Activated CD4-positive, alpha-beta T cell treated with anti-CD3 and anti-CD28 coated beads, Interleukin-2, amount 10 ng/mL, durations not matched to agents 7 days and 5 days (primary cell): ENCODE data around the gene ITK. TPM values are rescaled to one million over a fixed set of nuclear protein-coding genes. Genes with fewer than 3 reads are reported as not detected.

Experiments used
- CTCF ChIA-PET: fragments of 350-600 bp; sonication (Branson Sonifier 250); formaldehyde crosslinking; loops from one replicate; lab custom pipeline; 2021; ENCODE audit warnings: antibody characterized with exemption; lab: Charles Lee
- POLR2A ChIA-PET: fragments of 350-600 bp; sonication (Branson Sonifier 250); formaldehyde crosslinking; loops from one replicate; lab custom pipeline; 2021; ENCODE audit warnings: antibody characterized with exemption; lab: Charles Lee
- DNase-seq: peaks from one replicate; pipeline ENCODE4 v3.0.0-alpha.2; 2020
- H3K27ac Mint-ChIP-seq: one replicate; pipeline ENCODE4 v1.8.0; 2021; ENCODE audit warnings: mild to moderate bottlenecking, moderate library complexity, mixed read lengths
- H3K27me3 Mint-ChIP-seq: one replicate; pipeline ENCODE4 v1.8.0; 2021; ENCODE audit warnings: mixed read lengths
- H3K36me3 Mint-ChIP-seq: one replicate; pipeline ENCODE4 v1.8.0; 2021; ENCODE audit warnings: low read depth, mixed read lengths
- H3K4me1 Mint-ChIP-seq: one replicate; pipeline ENCODE4 v1.8.0; 2021; ENCODE audit warnings: mixed read lengths
- H3K4me3 Mint-ChIP-seq: one replicate; pipeline ENCODE4 v1.8.0; 2021; ENCODE audit warnings: mild to moderate bottlenecking, moderate library complexity, mixed read lengths
- H3K9me3 Mint-ChIP-seq: one replicate; pipeline ENCODE4 v1.8.0; 2021; ENCODE audit warnings: mixed read lengths
- total RNA-seq, 2 experiments: library from RNA; stranded (reverse); gene quantifications; one replicate each; pipeline ENCODE4 v1.2.3, GENCODE V29; 2021

Gene ITK
- total RNA-seq, 2 experiments from 2014 or later = 258 to 306 TPM

GRCh38 chr5:157214415-157214814, 33.8 kb downstream of the ITK start:
- peak overlapping the region; percentile 57 for H3K4me3 Mint-ChIP-seq
- POLR2A ChIA-PET = no interaction called here
- CTCF ChIA-PET = interaction anchor here (1.1 to 1.9 kb wide), 4 partner anchors 11 to 72 kb away, joined by 3 to 4 read pairs (median 4); partner anchors contain the start of gene MED7

DNA sequence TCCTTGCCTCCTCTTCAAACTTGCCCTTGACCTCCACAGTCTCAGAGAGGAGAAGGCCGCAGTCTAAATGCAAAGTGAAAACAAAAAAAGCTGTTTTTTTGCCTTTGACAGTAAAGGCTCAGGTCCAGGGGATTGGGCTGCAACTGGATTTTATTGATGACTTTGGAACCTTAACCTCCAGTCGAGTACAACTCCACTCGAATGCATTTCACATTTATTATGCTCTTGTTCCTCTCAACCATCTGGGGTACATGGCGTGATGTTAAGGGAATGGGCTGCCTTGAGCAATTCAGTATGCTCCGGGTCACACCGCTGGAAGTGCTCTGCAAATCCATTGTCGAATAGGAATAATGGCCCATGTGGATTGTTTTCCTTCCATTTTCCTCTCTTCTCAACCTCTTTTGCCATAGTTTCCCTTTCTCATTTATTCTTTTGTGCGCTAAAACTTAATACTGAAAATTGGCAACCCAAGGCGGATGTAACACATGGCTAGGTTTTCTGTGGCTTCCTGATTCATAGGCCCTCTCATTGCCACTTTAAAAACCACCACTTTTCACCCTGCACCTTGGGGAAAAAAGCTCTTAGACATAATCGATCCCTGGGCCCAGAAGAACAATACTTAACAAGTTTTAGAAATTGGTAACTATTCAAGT, 34.3 kb downstream of the ITK start:
- Mint-ChIP-seq H3K9me3 (peaks cover 10% of the 10 kb centered on the region), H3K4me3 (peak overlapping the region; percentile 57), H3K36me3 (peaks cover 97% of the 10 kb centered on the region), H3K27ac (peak overlapping the region; percentile 83), H3K27me3 (no peaks in the 10 kb centered on the region), H3K4me1 (peaks cover 97% of the 10 kb centered on the region)
- peak; percentile 58 for DNase-seq
- POLR2A ChIA-PET = no interaction called here
- CTCF ChIA-PET = interaction anchor here (1.5 to 1.9 kb wide), 4 partner anchors 10 to 72 kb away, joined by 3 to 4 read pairs (median 4); partner anchors contain the start of gene MED7

More at GRCh38 chr5:157214415-157214814, 33.8 kb downstream of the ITK start:
- H3K36me3 Mint-ChIP-seq = peaks cover 97% of the 10 kb centered on the region
- H3K4me1 Mint-ChIP-seq = peaks cover 97% of the 10 kb centered on the region
- peaks cover 10% of the 10 kb centered on the region for H3K9me3 Mint-ChIP-seq
- peak overlapping the region; percentile 83 for H3K27ac Mint-ChIP-seq
- DNase-seq = no peak
- no peaks in the 10 kb centered on the region for H3K27me3 Mint-ChIP-seq

DNA sequence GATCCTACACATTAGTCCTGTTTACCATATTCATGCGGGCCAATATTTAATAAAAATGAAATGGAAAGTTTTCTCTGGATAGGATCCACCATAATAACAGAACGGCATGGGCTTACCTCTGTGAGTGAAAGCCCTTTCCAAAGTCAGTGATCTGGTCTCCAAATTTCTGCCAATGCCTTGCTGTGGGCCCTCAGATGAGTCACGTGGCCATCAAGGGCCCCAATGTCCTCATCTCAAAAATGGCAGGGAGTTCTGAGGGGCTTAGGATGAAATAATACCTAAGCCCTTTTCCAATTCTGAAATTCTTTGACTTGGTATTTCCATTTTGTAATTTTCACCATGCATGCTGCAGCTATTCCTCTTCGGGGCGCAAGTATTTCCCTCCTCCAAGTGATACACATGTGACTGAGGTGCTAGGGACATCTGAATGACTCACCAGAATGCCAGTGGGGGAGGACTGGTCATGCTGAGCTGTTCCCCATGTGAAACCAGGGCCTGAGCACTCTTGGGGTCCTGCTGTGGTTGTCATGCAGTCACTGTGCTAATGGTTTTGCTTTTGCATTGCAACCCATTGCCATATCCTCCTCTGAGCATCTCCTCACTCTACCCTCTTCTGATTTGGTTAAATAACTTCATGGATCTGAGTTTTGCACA, 35.0 kb downstream of the ITK start:
- Mint-ChIP-seq H3K4me3 (peak overlapping the region; percentile 57), H3K9me3 (peaks cover 10% of the 10 kb centered on the region), H3K4me1 (peaks cover 99% of the 10 kb centered on the region), H3K36me3 (peaks cover 99% of the 10 kb centered on the region), H3K27ac (peak overlapping the region; percentile 83), H3K27me3 (no peaks in the 10 kb centered on the region)
- DNase-seq = no peak
- POLR2A ChIA-PET = no interaction called here
- CTCF ChIA-PET = interaction anchor here (1.5 to 2.0 kb wide), 6 partner anchors 11 to 73 kb away, joined by 3 to 9 read pairs (median 4); partner anchors contain the start of gene MED7

DNA sequence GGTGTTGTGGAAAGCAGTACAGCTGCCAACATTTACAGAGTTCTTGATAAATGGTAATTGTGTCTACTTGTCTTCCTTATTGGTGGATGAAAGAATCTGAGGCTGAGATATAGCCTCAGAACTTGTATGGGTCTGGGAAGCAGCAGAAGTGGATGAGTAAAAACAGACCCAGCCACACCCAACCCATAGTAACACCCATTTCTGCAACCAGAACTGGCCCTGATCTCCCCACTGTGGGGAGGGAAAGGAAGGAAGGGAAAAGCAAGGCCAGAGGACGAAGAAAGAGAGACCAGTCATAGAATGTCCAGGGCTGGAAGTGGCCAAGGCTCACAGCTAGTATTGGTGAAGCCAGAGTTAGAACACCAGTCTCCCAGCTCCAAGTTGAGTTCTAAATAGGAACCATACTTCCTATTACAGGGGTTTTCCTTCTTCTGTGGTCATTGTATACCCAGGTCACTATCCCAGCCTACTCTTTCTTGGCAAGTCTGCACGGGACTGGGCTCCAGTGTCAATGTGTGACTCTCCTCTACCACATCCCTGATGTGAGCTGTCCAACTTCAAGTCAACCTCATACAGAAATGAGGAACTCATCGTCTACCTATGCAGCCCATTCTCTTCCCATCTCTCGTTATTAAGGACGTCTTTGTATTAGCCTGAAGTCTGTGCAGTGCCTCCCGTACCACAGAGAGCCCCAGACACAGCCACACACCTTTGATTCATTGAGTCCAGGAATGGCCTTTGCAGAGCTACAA, 35.9 kb downstream of the ITK start:
- peak overlapping the region; percentile 57 for H3K4me3 Mint-ChIP-seq
- POLR2A ChIA-PET = interaction anchor here (0.5 to 1.1 kb wide), 2 partner anchors 9 to 67 kb away, joined by 3 read pairs; no protein-coding TSS in a partner anchor
- H3K27ac Mint-ChIP-seq = peak overlapping the region; percentile 83
- peaks cover 96% of the 10 kb centered on the region for H3K36me3 Mint-ChIP-seq
- peaks cover 10% of the 10 kb centered on the region for H3K9me3 Mint-ChIP-seq
- no peaks in the 10 kb centered on the region for H3K27me3 Mint-ChIP-seq
- DNase-seq = no peak
- H3K4me1 Mint-ChIP-seq = peaks cover 96% of the 10 kb centered on the region
- CTCF ChIA-PET = interaction anchor here (0.8 to 3.2 kb wide), 17 partner anchors 8 to 87 kb away, joined by 3 to 21 read pairs (median 5); no protein-coding TSS in a partner anchor

- H3K36me3 Mint-ChIP-seq = peaks cover 96% of the 10 kb centered on the region
- CTCF ChIA-PET = interaction anchor here (0.6 to 3.2 kb wide), 21 partner anchors 9 to 116 kb away, joined by 3 to 21 read pairs (median 5); no protein-coding TSS in a partner anchor
- POLR2A ChIA-PET = interaction anchor here (0.8 to 1.1 kb wide), 2 partner anchors 38 to 68 kb away, joined by 3 to 5 read pairs; no protein-coding TSS in a partner anchor
- H3K27me3 Mint-ChIP-seq = no peaks in the 10 kb centered on the region
- peaks cover 96% of the 10 kb centered on the region for H3K4me1 Mint-ChIP-seq
- peak overlapping the region; percentile 44 for H3K4me3 Mint-ChIP-seq
- H3K27ac Mint-ChIP-seq = peak overlapping the region; percentile 83
- DNase-seq = peak; percentile 62
- peaks cover 5% of the 10 kb centered on the region for H3K9me3 Mint-ChIP-seq
Measured at GRCh38 chr5:157217289-157218024, 36.8 kb downstream of the ITK start.

DNA sequence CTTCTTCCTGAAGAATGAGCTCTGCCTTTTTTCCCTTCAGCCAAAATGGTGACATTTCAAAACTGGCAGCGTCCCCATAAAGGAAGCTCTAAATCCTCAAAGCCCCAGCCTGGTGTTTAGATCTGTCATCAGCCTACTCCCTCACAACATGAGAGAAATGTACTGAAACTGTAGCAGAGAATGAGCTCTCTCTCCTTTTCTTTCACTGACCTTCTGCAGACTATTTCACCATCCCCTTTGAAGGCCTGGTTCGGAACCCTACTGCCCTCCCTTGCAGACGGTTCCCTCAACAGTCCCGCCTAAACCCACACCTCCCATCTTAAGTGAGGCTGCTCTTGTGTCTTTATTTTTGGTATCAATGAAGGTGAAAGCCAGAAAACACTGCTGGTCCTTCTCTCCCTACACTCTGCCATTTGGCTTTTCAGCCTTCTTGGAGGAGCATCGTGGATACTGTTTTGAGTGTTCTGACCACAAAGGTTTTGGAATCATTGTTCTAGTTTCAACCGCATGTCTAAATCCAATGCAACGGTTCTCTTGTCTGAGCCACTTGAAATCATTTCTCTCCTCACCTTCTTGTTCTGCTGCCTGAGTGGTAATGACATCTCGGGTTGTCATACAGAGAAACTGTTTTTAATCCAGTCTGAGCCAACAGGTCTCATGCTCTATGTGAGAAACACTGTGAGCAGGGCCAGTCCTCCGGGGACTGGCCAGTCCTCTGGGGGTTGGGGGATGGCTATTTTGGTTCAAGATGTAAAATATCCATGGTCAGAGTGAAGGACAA, 39.0 kb downstream of the ITK start:
- peak; percentile 42 for DNase-seq
- peak overlapping the region; percentile 29 for H3K4me3 Mint-ChIP-seq
- no peaks in the 10 kb centered on the region for H3K27me3 Mint-ChIP-seq
- H3K9me3 Mint-ChIP-seq = no peaks in the 10 kb centered on the region
- H3K36me3 Mint-ChIP-seq = peaks cover 93% of the 10 kb centered on the region
- POLR2A ChIA-PET = interaction anchor here (0.5 to 0.6 kb wide), 2 partner anchors 46 to 277 kb away, joined by 3 read pairs; partner anchors contain the start of gene CYFIP2
- peak overlapping the region; percentile 93 for H3K27ac Mint-ChIP-seq
- CTCF ChIA-PET = interaction anchor here (0.6 to 3.2 kb wide), 5 partner anchors 30 to 82 kb away, joined by 3 to 21 read pairs (median 3); no protein-coding TSS in a partner anchor
- peaks cover 93% of the 10 kb centered on the region for H3K4me1 Mint-ChIP-seq

DNA sequence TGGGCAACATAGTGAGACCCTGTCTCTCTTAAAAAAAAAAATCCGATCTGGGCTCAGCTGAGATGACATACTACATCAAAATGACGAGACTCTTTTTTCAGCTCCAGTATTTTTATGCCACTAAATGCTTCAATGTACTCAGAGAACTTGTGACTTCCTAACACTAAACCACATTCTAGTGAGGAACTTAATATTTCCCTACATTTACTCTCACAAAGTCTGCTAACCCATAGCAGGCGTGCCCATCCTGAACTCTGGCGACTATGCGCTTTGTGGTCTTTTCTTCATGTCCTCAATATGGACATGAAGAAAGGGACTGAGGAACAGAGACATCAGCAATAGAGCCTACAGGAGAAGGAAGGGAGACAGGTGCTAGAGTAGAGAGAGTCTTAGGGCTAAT, 41.3 kb downstream of the ITK start:
- Mint-ChIP-seq H3K4me3 (peak overlapping the region; percentile 73), H3K27ac (peak overlapping the region; percentile 91), H3K4me1 (peaks cover 89% of the 10 kb centered on the region), H3K36me3 (peaks cover 92% of the 10 kb centered on the region), H3K9me3 (no peaks in the 10 kb centered on the region), H3K27me3 (no peaks in the 10 kb centered on the region)
- POLR2A ChIA-PET = interaction anchor here (0.8 kb wide), 1 partner anchor 42 kb away, joined by 3 read pairs; no protein-coding TSS in a partner anchor
- CTCF ChIA-PET = interaction anchor here (0.9 to 1.6 kb wide), 5 partner anchors 27 to 73 kb away, joined by 3 to 5 read pairs (median 4); no protein-coding TSS in a partner anchor
- no peak for DNase-seq

- H3K4me1 Mint-ChIP-seq = peaks cover 88% of the 10 kb centered on the region
- POLR2A ChIA-PET = no interaction called here
- peak overlapping the region; percentile 91 for H3K27ac Mint-ChIP-seq
- peaks cover 91% of the 10 kb centered on the region for H3K36me3 Mint-ChIP-seq
- CTCF ChIA-PET = interaction anchor here (1.6 kb wide), 1 partner anchor 30 kb away, joined by 4 read pairs; no protein-coding TSS in a partner anchor
- H3K9me3 Mint-ChIP-seq = no peaks in the 10 kb centered on the region
- peak overlapping the region; percentile 73 for H3K4me3 Mint-ChIP-seq
- no peaks in the 10 kb centered on the region for H3K27me3 Mint-ChIP-seq
- DNase-seq = peak; percentile 77
Measured at GRCh38 chr5:157222506-157223230, 42.0 kb downstream of the ITK start.

DNA sequence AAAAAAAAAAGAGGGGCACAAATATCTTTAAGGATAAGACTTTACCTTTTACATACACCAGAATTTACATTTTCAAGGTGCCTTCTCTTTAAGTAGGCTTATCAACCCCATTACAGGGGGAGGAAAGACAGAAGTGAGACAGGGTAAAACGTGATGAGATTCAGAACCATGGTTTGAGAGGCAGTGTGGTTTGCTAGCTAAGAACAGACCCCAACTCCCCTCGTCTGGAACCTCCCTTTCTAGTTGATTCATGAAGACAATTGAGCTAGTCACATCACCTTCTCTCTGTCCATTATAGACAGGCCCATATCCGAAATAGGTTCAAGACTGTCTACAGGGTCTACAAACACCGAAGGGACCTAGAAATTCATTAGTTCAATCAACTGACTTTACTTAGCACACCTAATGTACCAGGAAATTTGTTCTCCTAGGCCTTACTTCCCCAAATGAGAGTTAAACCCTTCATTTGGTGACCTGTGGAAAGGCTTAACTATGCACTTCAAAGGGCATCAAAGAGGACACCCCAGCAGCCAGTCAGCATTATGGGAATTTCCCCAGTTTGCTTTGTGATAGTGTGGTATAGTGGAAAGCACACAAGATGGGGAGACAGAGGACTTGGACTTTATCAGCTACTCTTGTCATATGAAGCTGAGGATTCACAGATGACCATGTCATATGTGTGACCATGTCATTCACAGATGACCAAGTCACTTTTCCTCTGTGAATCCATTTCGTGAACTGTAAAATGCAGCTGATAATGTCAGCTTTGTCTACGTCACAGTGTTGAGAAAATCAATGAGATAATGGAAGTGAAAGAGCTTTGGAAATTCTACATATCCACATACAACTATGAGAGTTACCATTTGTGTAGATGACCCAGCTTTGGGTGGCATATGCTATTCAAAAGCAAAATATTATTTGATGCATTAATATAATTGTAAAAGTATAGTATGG, 45.1 kb downstream of the ITK start:
- no peak for DNase-seq
- CTCF ChIA-PET = interaction anchor here (0.7 to 1.8 kb wide), 6 partner anchors 8 to 87 kb away, joined by 3 to 5 read pairs (median 4); no protein-coding TSS in a partner anchor
- H3K27ac Mint-ChIP-seq = peak overlapping the region; percentile 70
- H3K9me3 Mint-ChIP-seq = no peaks in the 10 kb centered on the region
- H3K27me3 Mint-ChIP-seq = no peaks in the 10 kb centered on the region
- no peak overlapping the region for H3K4me3 Mint-ChIP-seq
- H3K36me3 Mint-ChIP-seq = peaks cover 79% of the 10 kb centered on the region
- POLR2A ChIA-PET = interaction anchor here (0.7 to 1.0 kb wide), 2 partner anchors 9 to 32 kb away, joined by 3 to 6 read pairs; no protein-coding TSS in a partner anchor
- H3K4me1 Mint-ChIP-seq = peaks cover 67% of the 10 kb centered on the region
